ENCODE measurements around the gene PLEKHA1.

Gene PLEKHA1

DNA sequence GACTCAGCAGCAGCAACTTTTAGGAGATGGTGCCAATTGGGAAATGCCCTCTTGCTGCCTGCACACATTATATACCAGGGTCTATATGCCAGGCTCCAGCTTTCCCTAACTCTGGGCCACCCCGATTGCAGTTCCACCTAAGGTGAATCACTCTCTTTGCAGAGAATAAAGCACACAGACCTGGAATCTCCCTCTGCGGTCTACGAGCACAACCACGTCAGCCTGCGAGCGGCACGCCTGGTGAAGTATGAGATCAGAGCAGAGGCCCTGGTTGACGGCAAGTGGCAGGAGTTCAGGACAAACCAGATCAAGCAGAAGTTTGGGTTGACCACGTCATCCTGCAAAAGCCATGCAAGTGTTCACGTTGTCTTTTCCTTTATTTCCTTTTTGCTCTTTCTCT, 38.2 kb upstream of the PLEKHA1 start:
- H3K79me2 ChIP-seq (ENCODE audit: insufficient read depth, low read length): no peaks in the 10 kb centered on the region
- H3K4me2 ChIP-seq (ENCODE audit: low read length): no peak overlapping the region
- no peak overlapping the region for H3K9ac ChIP-seq (ENCODE audit: low read length)

DNA sequence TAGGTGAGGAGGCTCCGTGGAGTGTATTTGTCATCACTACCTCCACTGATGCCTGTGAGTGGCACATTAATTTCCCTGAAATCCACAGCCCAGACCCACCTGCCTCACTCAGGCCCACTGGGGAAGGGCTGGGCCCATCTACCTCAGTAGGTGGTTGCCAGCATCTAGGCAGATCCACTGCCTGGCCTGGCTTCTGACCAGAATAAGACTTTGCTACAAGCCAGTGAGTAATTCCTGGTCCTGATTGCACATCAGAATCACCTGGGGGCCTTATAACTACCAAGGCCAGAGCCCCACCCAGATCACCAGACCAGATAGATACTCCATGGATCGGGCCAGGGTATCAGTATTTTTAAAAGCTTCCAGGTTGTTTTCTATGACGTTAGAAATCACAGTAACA, 37.5 kb upstream of the PLEKHA1 start:
- H4K20me1 ChIP-seq (ENCODE audit: insufficient read depth, low read length): no peaks in the 10 kb centered on the region
- H3K79me2 ChIP-seq (ENCODE audit: insufficient read depth, low read length): no peaks in the 10 kb centered on the region
- no peak overlapping the region for H3K4me3 ChIP-seq (ENCODE audit: low read depth, low read length, poor library complexity, severe bottlenecking)
- no peaks in the 10 kb centered on the region for H3K9me3 ChIP-seq (ENCODE audit: low read length)
- H3K27ac ChIP-seq (ENCODE audit: low read depth, low read length, poor library complexity, severe bottlenecking): no peak overlapping the region
- no peak overlapping the region for H3K4me2 ChIP-seq (ENCODE audit: low read length)
- no peaks in the 10 kb centered on the region for H3K36me3 ChIP-seq (ENCODE audit: insufficient read depth, low read length)
- no peaks in the 10 kb centered on the region for H3F3A ChIP-seq (ENCODE audit: insufficient read depth, low read length)
- H3K9ac ChIP-seq (ENCODE audit: low read length): no peak overlapping the region
- H2AFZ ChIP-seq (ENCODE audit: low read length): no peak overlapping the region
- no peaks in the 10 kb centered on the region for H3K4me1 ChIP-seq (ENCODE audit: insufficient read depth, low read length, severe bottlenecking)
- TF ChIP-seq, protein P1, sequence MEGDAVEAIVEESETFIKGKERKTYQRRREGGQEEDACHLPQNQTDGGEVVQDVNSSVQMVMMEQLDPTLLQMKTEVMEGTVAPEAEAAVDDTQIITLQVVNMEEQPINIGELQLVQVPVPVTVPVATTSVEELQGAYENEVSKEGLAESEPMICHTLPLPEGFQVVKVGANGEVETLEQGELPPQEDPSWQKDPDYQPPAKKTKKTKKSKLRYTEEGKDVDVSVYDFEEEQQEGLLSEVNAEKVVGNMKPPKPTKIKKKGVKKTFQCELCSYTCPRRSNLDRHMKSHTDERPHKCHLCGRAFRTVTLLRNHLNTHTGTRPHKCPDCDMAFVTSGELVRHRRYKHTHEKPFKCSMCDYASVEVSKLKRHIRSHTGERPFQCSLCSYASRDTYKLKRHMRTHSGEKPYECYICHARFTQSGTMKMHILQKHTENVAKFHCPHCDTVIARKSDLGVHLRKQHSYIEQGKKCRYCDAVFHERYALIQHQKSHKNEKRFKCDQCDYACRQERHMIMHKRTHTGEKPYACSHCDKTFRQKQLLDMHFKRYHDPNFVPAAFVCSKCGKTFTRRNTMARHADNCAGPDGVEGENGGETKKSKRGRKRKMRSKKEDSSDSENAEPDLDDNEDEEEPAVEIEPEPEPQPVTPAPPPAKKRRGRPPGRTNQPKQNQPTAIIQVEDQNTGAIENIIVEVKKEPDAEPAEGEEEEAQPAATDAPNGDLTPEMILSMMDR (IDR thresholded peaks at IDR 0.05; ENCODE audit: low read length): no peak
- no peak for TF ChIP-seq EZH2 (IDR thresholded peaks at IDR 0.05; ENCODE audit: borderline replicate concordance, low read length)
- H3K9me2 ChIP-seq (ENCODE audit: low read depth, low read length): no peaks in the 10 kb centered on the region
- no peaks in the 10 kb centered on the region for H3K27me3 ChIP-seq (ENCODE audit: insufficient read depth, low read length)

More for the DNA sequence above, 38.2 kb upstream of the PLEKHA1 start:
- Histone ChIP-seq H3K9me3 (ENCODE audit: low read length) (no peaks in the 10 kb centered on the region), H3K9me2 (ENCODE audit: low read depth, low read length) (no peaks in the 10 kb centered on the region), H4K20me1 (ENCODE audit: insufficient read depth, low read length) (no peaks in the 10 kb centered on the region), H3K27ac (ENCODE audit: low read depth, low read length, poor library complexity, severe bottlenecking) (no peak overlapping the region), H3F3A (ENCODE audit: insufficient read depth, low read length) (no peaks in the 10 kb centered on the region), H3K4me1 (ENCODE audit: insufficient read depth, low read length, severe bottlenecking) (no peaks in the 10 kb centered on the region), H3K27me3 (ENCODE audit: insufficient read depth, low read length) (no peaks in the 10 kb centered on the region), H3K36me3 (ENCODE audit: insufficient read depth, low read length) (no peaks in the 10 kb centered on the region), H3K4me3 (ENCODE audit: low read depth, low read length, poor library complexity, severe bottlenecking) (no peak overlapping the region), H2AFZ (ENCODE audit: low read length) (no peak overlapping the region)
- no peak for TF ChIP-seq EZH2 (IDR thresholded peaks at IDR 0.05; ENCODE audit: borderline replicate concordance, low read length)
- TF ChIP-seq, protein P1 (IDR thresholded peaks at IDR 0.05; ENCODE audit: low read length): no peak

DNA sequence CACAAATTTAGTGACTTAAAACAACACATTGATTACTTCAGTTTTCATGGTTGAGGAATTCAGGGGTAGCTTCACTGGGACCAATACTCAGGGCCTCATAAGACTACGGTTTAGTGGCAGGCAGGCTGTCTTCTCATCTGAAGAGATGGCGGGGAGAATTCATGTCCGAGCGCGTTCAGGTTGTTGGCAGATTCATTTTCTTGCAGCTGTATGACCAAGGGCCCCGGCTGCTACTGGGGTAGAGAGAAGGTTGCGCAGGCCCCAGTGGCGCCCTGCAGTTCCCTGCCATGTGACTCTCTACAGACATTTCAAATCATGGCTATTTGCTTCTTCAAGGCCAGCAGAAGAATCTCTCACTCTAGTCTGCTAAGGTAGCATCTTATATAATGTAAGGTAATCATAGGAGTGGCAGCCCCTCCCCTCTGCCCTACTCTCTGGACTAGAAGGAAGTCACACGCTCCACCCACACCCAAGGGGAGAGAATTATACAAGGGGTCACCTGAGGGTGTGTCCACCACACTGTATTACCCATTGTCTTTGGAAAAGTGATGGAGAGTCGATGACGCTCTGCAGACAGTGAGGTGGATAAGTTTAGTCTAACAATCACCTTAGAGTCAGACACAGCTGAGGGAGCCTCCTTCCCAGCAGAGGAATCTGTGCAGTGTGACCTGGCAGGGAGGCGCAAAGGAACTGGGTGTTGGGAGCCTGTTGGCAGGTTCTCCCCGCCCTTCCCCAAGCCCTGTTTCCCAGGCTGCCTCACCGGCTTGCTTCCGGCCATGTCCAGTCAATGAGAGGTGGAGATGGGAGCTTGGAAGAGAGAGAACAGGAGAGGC, 35.7 kb upstream of the PLEKHA1 start:
- no peak overlapping the region for H3K4me3 ChIP-seq (ENCODE audit: low read depth, low read length, poor library complexity, severe bottlenecking)
- no peaks in the 10 kb centered on the region for H3K4me1 ChIP-seq (ENCODE audit: insufficient read depth, low read length, severe bottlenecking)
- H3K79me2 ChIP-seq (ENCODE audit: insufficient read depth, low read length): no peaks in the 10 kb centered on the region
- no peak overlapping the region for H2AFZ ChIP-seq (ENCODE audit: low read length)
- no peak overlapping the region for H3K9ac ChIP-seq (ENCODE audit: low read length)
- no peak overlapping the region for H3K4me2 ChIP-seq (ENCODE audit: low read length)
- H3K27ac ChIP-seq (ENCODE audit: low read depth, low read length, poor library complexity, severe bottlenecking): no peak overlapping the region
- H3K36me3 ChIP-seq (ENCODE audit: insufficient read depth, low read length): no peaks in the 10 kb centered on the region
- H3F3A ChIP-seq (ENCODE audit: insufficient read depth, low read length): no peaks in the 10 kb centered on the region
- H4K20me1 ChIP-seq (ENCODE audit: insufficient read depth, low read length): no peaks in the 10 kb centered on the region
- no peaks in the 10 kb centered on the region for H3K27me3 ChIP-seq (ENCODE audit: insufficient read depth, low read length)
- no peaks in the 10 kb centered on the region for H3K9me2 ChIP-seq (ENCODE audit: low read depth, low read length)
- TF ChIP-seq EZH2 (IDR thresholded peaks at IDR 0.05; ENCODE audit: borderline replicate concordance, low read length): no peak
- TF ChIP-seq, protein P1 (IDR thresholded peaks at IDR 0.05; ENCODE audit: low read length): no peak
- no peaks in the 10 kb centered on the region for H3K9me3 ChIP-seq (ENCODE audit: low read length)

Data from OCI-LY1 (cell line).